ENCODE measurements around the gene PECR. TPM values are rescaled to one million over a fixed set of nuclear protein-coding genes. Genes with fewer than 3 reads are reported as not detected.

PECR gene
- total and polyA plus RNA-seq, 3 donors from 2014 or later = 3.0 to 4.0 (median 3.0) TPM

DNA sequence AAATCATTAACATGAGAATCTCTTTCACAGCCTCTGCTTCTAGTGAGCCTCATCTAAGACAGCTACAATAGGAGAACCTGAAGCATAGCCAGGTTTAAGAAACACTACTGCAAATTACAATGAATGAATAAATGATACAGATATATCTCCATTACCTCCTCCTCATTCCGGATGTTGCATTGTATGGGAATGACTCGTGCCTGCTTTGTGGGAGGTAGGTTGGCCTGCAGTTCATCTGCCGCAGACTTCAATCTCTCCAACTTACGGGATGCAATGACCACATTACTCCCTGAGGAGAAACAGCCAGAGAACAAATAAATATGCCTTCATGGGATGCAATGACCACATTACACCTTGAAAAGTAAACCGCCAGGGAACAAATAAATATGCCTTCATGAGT lies 15.4 kb downstream of the PECR start:
- intact Hi-C loops (cut with DNase I; ENCODE audit: low total_unique reads) = no loop called here
- no peaks in the 10 kb centered on the region for H3K9me3 ChIP-seq
- no peak overlapping the region for H3K27ac ChIP-seq
- no peaks in the 10 kb centered on the region for H3K4me1 ChIP-seq
- no peak for TF ChIP-seq POLR2A (IDR thresholded peaks at IDR 0.05)
- no peak for TF ChIP-seq CTCF (IDR thresholded peaks at IDR 0.05)
- 44 to 60% methylated on average over 5 of the region's 5 CpGs for WGBS, 2 donors
- DNase-seq = no peak
- H3K27me3 ChIP-seq = no peaks in the 10 kb centered on the region
- no peak overlapping the region for H3K4me3 ChIP-seq
- no peaks in the 10 kb centered on the region for H3K36me3 ChIP-seq (ENCODE audit: low read depth, missing control alignments)

- Histone ChIP-seq H3K27ac (no peak overlapping the region), H3K4me1 (no peaks in the 10 kb centered on the region), H3K36me3 (ENCODE audit: low read depth, missing control alignments) (no peaks in the 10 kb centered on the region), H3K9me3 (no peaks in the 10 kb centered on the region), H3K4me3 (no peak overlapping the region), H3K27me3 (no peaks in the 10 kb centered on the region)
- 93 to 96% methylated on average over 1 of the region's 1 CpG for WGBS, 2 donors
- intact Hi-C loops (cut with DNase I; ENCODE audit: low total_unique reads) = no loop called here
- DNase-seq = no peak
- no peak for TF ChIP-seq POLR2A (IDR thresholded peaks at IDR 0.05)
- no peak for TF ChIP-seq CTCF (IDR thresholded peaks at IDR 0.05)
These were observed 16.9 kb downstream of the PECR start for GRCh38 chr2:216064665-216065064.

GRCh38 chr2:216064014-216064630 lies 17.5 kb downstream of the PECR start:
- H3K27ac ChIP-seq = no peak overlapping the region
- H3K27me3 ChIP-seq = no peaks in the 10 kb centered on the region
- TF ChIP-seq CTCF (IDR thresholded peaks at IDR 0.05) (no peak), POLR2A (IDR thresholded peaks at IDR 0.05) (no peak)
- intact Hi-C loops (cut with DNase I; ENCODE audit: low total_unique reads) = no loop called here
- 86 to 91% methylated on average over 2 of the region's 2 CpGs for WGBS, 2 donors
- no peak for DNase-seq
- H3K9me3 ChIP-seq = no peaks in the 10 kb centered on the region
- no peaks in the 10 kb centered on the region for H3K36me3 ChIP-seq (ENCODE audit: low read depth, missing control alignments)
- no peaks in the 10 kb centered on the region for H3K4me1 ChIP-seq
- no peak overlapping the region for H3K4me3 ChIP-seq

- no peak overlapping the region for H3K4me3 ChIP-seq
- 94 to 98% methylated on average over 5 of the region's 5 CpGs for WGBS, 2 donors
- intact Hi-C loops (cut with DNase I; ENCODE audit: low total_unique reads) = no loop called here
- no peaks in the 10 kb centered on the region for H3K4me1 ChIP-seq
- DNase-seq = no peak
- no peak overlapping the region for H3K27ac ChIP-seq
- H3K27me3 ChIP-seq = no peaks in the 10 kb centered on the region
- TF ChIP-seq CTCF (IDR thresholded peaks at IDR 0.05) = no peak
- TF ChIP-seq POLR2A (IDR thresholded peaks at IDR 0.05) = no peak
- no peaks in the 10 kb centered on the region for H3K9me3 ChIP-seq
- H3K36me3 ChIP-seq (ENCODE audit: low read depth, missing control alignments) = no peaks in the 10 kb centered on the region
These were observed 22.3 kb downstream of the PECR start for GRCh38 chr2:216059233-216059834.

DNA sequence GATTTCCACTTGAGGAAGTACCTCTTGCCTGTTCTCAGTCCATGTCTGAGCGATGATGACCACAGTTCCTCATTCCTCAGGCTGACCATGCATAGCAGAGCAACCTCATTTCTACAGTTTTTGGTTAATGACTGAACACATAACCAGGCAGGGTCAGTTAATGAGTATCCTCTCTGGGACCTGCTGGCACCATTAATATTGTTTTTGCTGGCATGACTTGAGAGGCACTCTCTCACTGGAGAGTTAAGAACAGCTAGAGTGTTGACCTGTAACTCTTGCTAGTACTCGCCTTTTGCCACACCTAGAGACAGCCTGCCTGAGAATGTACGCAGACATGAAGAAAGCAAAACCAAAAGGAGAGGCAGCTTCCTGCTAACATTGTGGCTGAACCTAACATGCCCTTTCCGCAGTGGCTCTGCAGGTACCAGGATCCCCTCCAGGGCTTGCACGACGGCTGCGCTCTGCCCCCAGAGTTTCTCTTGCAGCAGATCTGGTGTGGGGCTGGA lies 23.9 kb downstream of the PECR start:
- H3K9me3 ChIP-seq = no peaks in the 10 kb centered on the region
- no peaks in the 10 kb centered on the region for H3K36me3 ChIP-seq (ENCODE audit: low read depth, missing control alignments)
- intact Hi-C loops (cut with DNase I; ENCODE audit: low total_unique reads) = no loop called here
- H3K27me3 ChIP-seq = no peaks in the 10 kb centered on the region
- H3K4me1 ChIP-seq = no peaks in the 10 kb centered on the region
- no peak overlapping the region for H3K27ac ChIP-seq
- 82 to 88% methylated on average over 7 of the region's 7 CpGs for WGBS, 2 donors
- no peak for TF ChIP-seq POLR2A (IDR thresholded peaks at IDR 0.05)
- no peak for TF ChIP-seq CTCF (IDR thresholded peaks at IDR 0.05)
- H3K4me3 ChIP-seq = no peak overlapping the region
- no peak for DNase-seq
